H9 (cell line): Measurements from ENCODE around the gene NAPSA. TPM values are rescaled to one million over a fixed set of nuclear protein-coding genes. Genes with fewer than 3 reads are reported as not detected.

Experiments used
- DNase-seq: peaks from one replicate; pipeline ENCODE4 v3.0.0-alpha.2; 2017
- H2AFZ ChIP-seq: one replicate; pipeline ENCODE4 v1.6.1; 2013; ENCODE audit warnings: mild to moderate bottlenecking, low read length, control low read depth, moderate library complexity
- H2AK5ac ChIP-seq: 2 replicates; pipeline ENCODE4 v1.6.1; 2013; ENCODE audit warnings: low read length, control low read depth, mixed read lengths; ENCODE audit not compliant: insufficient read length
- H2BK120ac ChIP-seq: one replicate; pipeline ENCODE4 v1.6.1; 2013; ENCODE audit warnings: low read depth, mild to moderate bottlenecking, low read length, control low read depth, inconsistent platforms; ENCODE audit not compliant: poor library complexity, severe bottlenecking
- H2BK12ac ChIP-seq: 2 replicates; pipeline ENCODE4 v1.6.1; 2013; ENCODE audit warnings: low read length, control low read depth, mixed read lengths, low read depth; ENCODE audit not compliant: insufficient read length
- H2BK15ac ChIP-seq: 2 replicates; pipeline ENCODE4 v1.6.1; 2013; ENCODE audit warnings: low read depth, low read length, control low read depth
- H2BK20ac ChIP-seq: one replicate; pipeline ENCODE4 v1.6.1; 2013; ENCODE audit warnings: low read depth, mild to moderate bottlenecking, low read length, control low read depth, inconsistent platforms; ENCODE audit not compliant: poor library complexity, severe bottlenecking
- H2BK5ac ChIP-seq: 2 replicates; pipeline ENCODE4 v1.6.1; 2013; ENCODE audit warnings: low read length, control low read depth, mixed read lengths; ENCODE audit not compliant: insufficient read length
- H3K14ac ChIP-seq: 2 replicates; pipeline ENCODE4 v1.6.1; 2013; ENCODE audit warnings: low read length, control low read depth; ENCODE audit not compliant: insufficient read depth
- H3K18ac ChIP-seq: 2 replicates; pipeline ENCODE4 v1.6.1; 2013; ENCODE audit warnings: low read depth, mild to moderate bottlenecking, mixed read lengths, low read length, control low read depth; ENCODE audit not compliant: insufficient read length
- H3K23ac ChIP-seq: 2 replicates; pipeline ENCODE4 v1.6.1; 2013; ENCODE audit warnings: low read length, control low read depth, mixed read lengths, low read depth; ENCODE audit not compliant: insufficient read length
- H3K23me2 ChIP-seq: 2 replicates; pipeline ENCODE4 v1.6.1; 2013; ENCODE audit warnings: low read depth, mild to moderate bottlenecking, mixed read lengths, low read length, control low read depth; ENCODE audit not compliant: insufficient read length, poor library complexity, severe bottlenecking
- H3K27ac ChIP-seq: 2 replicates; pipeline ENCODE4 v1.5.1; 2013; ENCODE audit warnings: low read length, control low read depth, mixed read lengths, low read depth; ENCODE audit not compliant: insufficient read length
- H3K27me3 ChIP-seq: 2 replicates; pipeline ENCODE4 v1.6.1; 2013; ENCODE audit warnings: low read length, control low read depth, inconsistent platforms; ENCODE audit not compliant: insufficient read depth
- H3K4ac ChIP-seq: 2 replicates; pipeline ENCODE4 v1.6.1; 2013; ENCODE audit warnings: low read depth, mild to moderate bottlenecking, control low read depth, inconsistent platforms, low read length, moderate library complexity
- H3K4me1 ChIP-seq: 2 replicates; pipeline ENCODE4 v1.6.1; 2013; ENCODE audit warnings: low read length, control low read depth, inconsistent platforms; ENCODE audit not compliant: insufficient read depth
- H3K4me2 ChIP-seq: 2 replicates; pipeline ENCODE4 v1.6.1; 2013; ENCODE audit warnings: low read length, control low read depth, mixed read lengths; ENCODE audit not compliant: insufficient read length, insufficient read depth
- H3K56ac ChIP-seq: 2 replicates; pipeline ENCODE4 v1.6.1; 2013; ENCODE audit warnings: low read depth, mild to moderate bottlenecking, mixed read lengths, low read length, control low read depth; ENCODE audit not compliant: insufficient read length
- H3K79me1 ChIP-seq: 2 replicates; pipeline ENCODE4 v1.6.1; 2013; ENCODE audit warnings: low read depth, mild to moderate bottlenecking, moderate library complexity, low read length, control low read depth, inconsistent platforms; ENCODE audit not compliant: insufficient read depth, poor library complexity, severe bottlenecking
- H3K79me2 ChIP-seq: 2 replicates; pipeline ENCODE4 v1.6.1; 2013; ENCODE audit warnings: low read length, control low read depth, inconsistent platforms; ENCODE audit not compliant: insufficient read depth
- H3K9ac ChIP-seq: 2 replicates; pipeline ENCODE4 v1.6.1; 2013; ENCODE audit warnings: low read length, control low read depth, mixed read lengths; ENCODE audit not compliant: insufficient read length; ENCODE audit errors: extremely low read depth
- H3K9me3 ChIP-seq: one replicate; pipeline ENCODE4 v1.6.1; 2013; ENCODE audit warnings: low read depth, low read length, inconsistent platforms; ENCODE audit not compliant: control insufficient read depth
- H3T11ph ChIP-seq: one replicate; pipeline ENCODE4 v1.6.1; 2013; ENCODE audit warnings: mild to moderate bottlenecking, low read length, control low read depth, inconsistent platforms
- H4K20me1 ChIP-seq: one replicate; pipeline ENCODE4 v1.6.1; 2013; ENCODE audit not compliant: control insufficient read depth, insufficient read length, insufficient read depth
- H4K5ac ChIP-seq: 2 replicates; pipeline ENCODE4 v1.6.1; 2013; ENCODE audit warnings: low read depth, mild to moderate bottlenecking, mixed read lengths, low read length, control low read depth; ENCODE audit not compliant: insufficient read length
- H4K8ac ChIP-seq: replicated peaks from 2 replicates; pipeline ENCODE4 v1.6.1; 2013; ENCODE audit warnings: low read length, control low read depth, mixed read lengths, low read depth; ENCODE audit not compliant: insufficient read length
- H4K91ac ChIP-seq: 2 replicates; pipeline ENCODE4 v1.6.1; 2013; ENCODE audit warnings: low read depth, mild to moderate bottlenecking, moderate library complexity, mixed read lengths, low read length, control low read depth; ENCODE audit not compliant: insufficient read length
- H3K27ac Mint-ChIP-seq, 3 experiments: 2 replicates in 2 of 3; 3 replicates in 1 of 3; pipeline ENCODE4 v1.8.0; 2020 to 2021; ENCODE audit warnings: mixed read lengths in 3 of 3, mild to moderate bottlenecking in 1 of 3, moderate library complexity in 1 of 3
- H3K27me3 Mint-ChIP-seq: 2 replicates; pipeline ENCODE4 v1.8.0; 2021; ENCODE audit warnings: low read depth, mild to moderate bottlenecking, moderate library complexity, mixed read lengths
- H3K36me3 Mint-ChIP-seq, 3 experiments: 2 replicates in 2 of 3; 3 replicates in 1 of 3; pipeline ENCODE4 v1.8.0; 2020 to 2021; ENCODE audit warnings: low read depth in 3 of 3, mixed read lengths in 3 of 3; ENCODE audit not compliant: insufficient read depth in 1 of 3
- H3K4me1 Mint-ChIP-seq, 2 experiments: 2 replicates each; pipeline ENCODE4 v1.8.0; 2020; ENCODE audit warnings: mixed read lengths in 2 of 2
- H3K4me3 Mint-ChIP-seq, 2 experiments: 2 replicates in 1 of 2; 3 replicates in 1 of 2; pipeline ENCODE4 v1.8.0; 2020 to 2021; ENCODE audit warnings: mild to moderate bottlenecking in 2 of 2, mixed read lengths in 2 of 2, moderate library complexity in 1 of 2
- H3K9me3 Mint-ChIP-seq, 2 experiments: 2 replicates in 1 of 2; 3 replicates in 1 of 2; pipeline ENCODE4 v1.8.0; 2020; ENCODE audit warnings: mild to moderate bottlenecking in 2 of 2, mixed read lengths in 2 of 2, moderate library complexity in 1 of 2
- CTCF ChIP-seq: fragments of 200-600 bp; sonication (generic); conservative IDR thresholded peaks from 3 replicates; pipeline ENCODE4 v1.8.0; 2021; ENCODE audit warnings: antibody characterized with exemption, mild to moderate bottlenecking
- WGBS: extraction: QIAGEN DNeasy Blood & Tissue Kit; methylation state at CpG from one replicate; pipeline ENCODE4 v1.1.7; 2013; ENCODE audit warnings: missing lambda C conversion rate, low lambda C conversion rate, mixed read lengths; ENCODE audit not compliant: insufficient read length; ENCODE audit errors: extremely low coverage; 5-methylcytosine and 5-hydroxymethylcytosine counted together
- total RNA-seq: library from RNA; stranded (reverse); gene quantifications from 2 replicates; pipeline ENCODE4 v1.2.1, GENCODE V29; 2021

NAPSA gene
- total RNA-seq, 1 experiment from 2014 or later = 0.44 TPM

GRCh38 chr19:50406156-50406820, 40.8 kb upstream of the NAPSA start:
- no peak for DNase-seq
- no peaks in the 10 kb centered on the region for H3K23me2 ChIP-seq
- no peaks in the 10 kb centered on the region for H3K79me1 ChIP-seq
- no peaks in the 10 kb centered on the region for H3K79me2 ChIP-seq
- H2AFZ ChIP-seq = no peak overlapping the region
- H3K18ac ChIP-seq = no peak overlapping the region
- H4K20me1 ChIP-seq = no peaks in the 10 kb centered on the region
- Mint-ChIP-seq H3K9me3 (no peaks in the 10 kb centered on the region), H3K27ac (peak overlapping the region in 1 of 3 experiments; percentile 18; a peak in 2 of 7 replicates), H3K27me3 (no peaks in the 10 kb centered on the region), H3K4me3 (no peak overlapping the region), H3K36me3 (peaks cover 42 to 72% (median 69%) of the 10 kb centered on the region in 3 experiments), H3K4me1 (no peaks in the 10 kb centered on the region)
- no peak overlapping the region for H4K91ac ChIP-seq
- H3K27ac ChIP-seq = no peak overlapping the region
- H3K56ac ChIP-seq = no peak overlapping the region
- no peak overlapping the region for H2BK15ac ChIP-seq
- no CpG with 5 or more reads among the region's 22 CpGs for WGBS
- no peak overlapping the region for H2BK5ac ChIP-seq
- no peak overlapping the region for H2BK120ac ChIP-seq
- H4K5ac ChIP-seq = no peak overlapping the region
- no peak overlapping the region for H3K9ac ChIP-seq
- no peaks in the 10 kb centered on the region for H3K4me1 ChIP-seq
- TF ChIP-seq CTCF = no peak
- H3K27me3 ChIP-seq = no peaks in the 10 kb centered on the region
- H3K23ac ChIP-seq = no peak overlapping the region
- no peak overlapping the region for H3K4ac ChIP-seq
- no peak overlapping the region for H3K4me2 ChIP-seq
- no peak overlapping the region for H3K14ac ChIP-seq
- no peaks in the 10 kb centered on the region for H3K9me3 ChIP-seq
- no peak overlapping the region for H2BK12ac ChIP-seq
- no peak overlapping the region for H3T11ph ChIP-seq
- no peak overlapping the region for H2BK20ac ChIP-seq
- H2AK5ac ChIP-seq = no peak overlapping the region
- H4K8ac ChIP-seq = no peak overlapping the region
